Osteoblast (primary cell): ENCODE data around the gene DNAI4. TPM values are rescaled to one million over a fixed set of nuclear protein-coding genes. Genes with fewer than 3 reads are reported as not detected.
"Not testable (repeated sequence)": the region's sequence is repeated elsewhere in the genome, so short reads cannot be mapped to it uniquely, and the experiment has no call there.

ENCODE experiments used
- DNase-seq: peaks from one replicate; pipeline ENCODE4 v3.0.0; 2011; ENCODE audit warnings: low spot score, mixed read lengths; ENCODE audit not compliant: insufficient read length; ENCODE audit errors: missing footprints
- H2AFZ ChIP-seq: 2 replicates; pipeline ENCODE4 v1.6.0; 2011; ENCODE audit warnings: mild to moderate bottlenecking, low read length
- H3K27ac ChIP-seq: 2 replicates; pipeline ENCODE4 v1.5.1; 2011; ENCODE audit warnings: mild to moderate bottlenecking, low read depth, low read length, moderate library complexity
- H3K27me3 ChIP-seq: 2 replicates; pipeline ENCODE4 v1.6.0; 2012; ENCODE audit warnings: mild to moderate bottlenecking, control low read depth, inconsistent platforms, low read length, moderate library complexity; ENCODE audit not compliant: insufficient read depth
- H3K36me3 ChIP-seq: 2 replicates; pipeline ENCODE4 v1.5.1; 2011; ENCODE audit warnings: mild to moderate bottlenecking, low read length, control low read depth, moderate library complexity; ENCODE audit not compliant: insufficient read depth
- H3K4me1 ChIP-seq: 2 replicates; pipeline ENCODE4 v1.5.1; 2011; ENCODE audit warnings: mild to moderate bottlenecking, low read length, control low read depth, moderate library complexity; ENCODE audit not compliant: insufficient read depth
- H3K4me2 ChIP-seq: 2 replicates; pipeline ENCODE4 v1.6.0; 2011; ENCODE audit warnings: mild to moderate bottlenecking, low read length; ENCODE audit not compliant: insufficient read depth
- H3K4me3 ChIP-seq: fragments of 200-600 bp; sonication (generic); 3 replicates; pipeline ENCODE4 v1.5.1; 2012; ENCODE audit warnings: mild to moderate bottlenecking, low read length, inconsistent platforms; ENCODE audit not compliant: insufficient read depth
- H3K79me2 ChIP-seq: 2 replicates; pipeline ENCODE4 v1.6.0; 2012; ENCODE audit warnings: mild to moderate bottlenecking, low read length, control low read depth, inconsistent platforms; ENCODE audit not compliant: insufficient read depth
- H3K9me3 ChIP-seq: 2 replicates; pipeline ENCODE4 v1.5.1; 2011; ENCODE audit warnings: low read depth, low read length, control low read depth
- H4K20me1 ChIP-seq: 2 replicates; pipeline ENCODE4 v1.6.0; 2012; ENCODE audit warnings: mild to moderate bottlenecking, low read length, control low read depth; ENCODE audit not compliant: insufficient read depth
- total RNA-seq: library from RNA; depleted of rRNA; stranded (reverse); fragments of >200 nt; gene quantifications from 2 replicates; pipeline ENCODE4 v1.2.3, GENCODE V29; 2012
- TF ChIP-seq, protein P1 (sequence below): IDR thresholded peaks from 2 replicates; pipeline ENCODE4 v1.5.1; 2011; ENCODE audit warnings: mild to moderate bottlenecking, low read depth, low read length, moderate library complexity; ENCODE audit errors: extremely low read depth

DNAI4 gene
- total RNA-seq, 1 donor = 12.7 TPM

DNA sequence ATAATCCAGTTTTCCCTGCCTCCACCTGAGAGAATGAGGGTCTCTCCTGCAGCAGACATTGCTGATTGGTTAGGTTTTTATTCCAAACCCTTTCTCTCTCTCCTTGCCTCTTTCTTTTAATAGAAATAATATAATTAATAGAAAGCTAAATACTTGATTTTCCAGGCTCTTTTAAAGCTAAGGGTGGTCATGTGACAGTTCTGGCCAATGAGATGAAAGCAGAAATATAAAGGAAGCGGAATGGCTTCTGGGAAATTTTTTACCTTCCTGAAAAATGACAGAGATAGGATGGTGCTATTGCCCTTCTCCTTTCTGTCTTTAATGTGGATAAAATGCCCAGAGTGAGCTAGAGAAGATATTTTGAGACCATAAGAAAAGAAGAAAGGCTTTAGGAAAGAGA, 35.6 kb downstream of the DNAI4 start:
- no peaks in the 10 kb centered on the region for H3K9me3 ChIP-seq
- H3K36me3 ChIP-seq = no peaks in the 10 kb centered on the region

DNA sequence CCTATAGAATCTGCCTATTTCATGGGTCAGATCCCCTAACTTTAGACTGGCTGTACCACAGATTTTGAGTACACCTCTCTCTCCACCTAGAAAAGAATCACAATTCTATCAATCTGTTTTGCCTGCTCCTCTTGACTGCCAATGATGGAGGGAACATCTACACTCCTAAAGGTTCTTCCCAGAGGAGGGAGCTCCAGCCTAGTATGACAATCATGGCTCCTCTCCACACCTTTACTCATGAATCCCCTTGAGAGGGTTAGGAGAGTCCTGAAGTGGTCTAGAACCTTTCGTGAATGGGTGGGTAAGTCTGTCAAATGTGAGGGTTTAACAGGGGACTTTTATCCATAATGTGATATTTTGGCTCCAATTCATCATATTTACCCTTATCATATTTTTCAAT, 48.0 kb downstream of the DNAI4 start:
- Histone ChIP-seq H2AFZ (no peak overlapping the region), H3K27ac (no peak overlapping the region), H3K27me3 (no peaks in the 10 kb centered on the region), H3K36me3 (no peaks in the 10 kb centered on the region), H3K4me3 (no peak overlapping the region), H3K79me2 (no peaks in the 10 kb centered on the region), H4K20me1 (no peaks in the 10 kb centered on the region), H3K4me2 (no peak overlapping the region), H3K4me1 (no peaks in the 10 kb centered on the region), H3K9me3 (no peaks in the 10 kb centered on the region)
- no peak for DNase-seq
- TF ChIP-seq, protein P1, sequence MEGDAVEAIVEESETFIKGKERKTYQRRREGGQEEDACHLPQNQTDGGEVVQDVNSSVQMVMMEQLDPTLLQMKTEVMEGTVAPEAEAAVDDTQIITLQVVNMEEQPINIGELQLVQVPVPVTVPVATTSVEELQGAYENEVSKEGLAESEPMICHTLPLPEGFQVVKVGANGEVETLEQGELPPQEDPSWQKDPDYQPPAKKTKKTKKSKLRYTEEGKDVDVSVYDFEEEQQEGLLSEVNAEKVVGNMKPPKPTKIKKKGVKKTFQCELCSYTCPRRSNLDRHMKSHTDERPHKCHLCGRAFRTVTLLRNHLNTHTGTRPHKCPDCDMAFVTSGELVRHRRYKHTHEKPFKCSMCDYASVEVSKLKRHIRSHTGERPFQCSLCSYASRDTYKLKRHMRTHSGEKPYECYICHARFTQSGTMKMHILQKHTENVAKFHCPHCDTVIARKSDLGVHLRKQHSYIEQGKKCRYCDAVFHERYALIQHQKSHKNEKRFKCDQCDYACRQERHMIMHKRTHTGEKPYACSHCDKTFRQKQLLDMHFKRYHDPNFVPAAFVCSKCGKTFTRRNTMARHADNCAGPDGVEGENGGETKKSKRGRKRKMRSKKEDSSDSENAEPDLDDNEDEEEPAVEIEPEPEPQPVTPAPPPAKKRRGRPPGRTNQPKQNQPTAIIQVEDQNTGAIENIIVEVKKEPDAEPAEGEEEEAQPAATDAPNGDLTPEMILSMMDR = no peak

More for the DNA sequence above, 35.6 kb downstream of the DNAI4 start:
- Histone ChIP-seq H3K27ac (no peak overlapping the region), H4K20me1 (no peaks in the 10 kb centered on the region), H3K4me3 (no peak overlapping the region), H3K4me2 (no peak overlapping the region), H3K27me3 (no peaks in the 10 kb centered on the region), H2AFZ (no peak overlapping the region), H3K4me1 (no peaks in the 10 kb centered on the region), H3K79me2 (no peaks in the 10 kb centered on the region)
- no peak for DNase-seq
- TF ChIP-seq, protein P1 = no peak

DNA sequence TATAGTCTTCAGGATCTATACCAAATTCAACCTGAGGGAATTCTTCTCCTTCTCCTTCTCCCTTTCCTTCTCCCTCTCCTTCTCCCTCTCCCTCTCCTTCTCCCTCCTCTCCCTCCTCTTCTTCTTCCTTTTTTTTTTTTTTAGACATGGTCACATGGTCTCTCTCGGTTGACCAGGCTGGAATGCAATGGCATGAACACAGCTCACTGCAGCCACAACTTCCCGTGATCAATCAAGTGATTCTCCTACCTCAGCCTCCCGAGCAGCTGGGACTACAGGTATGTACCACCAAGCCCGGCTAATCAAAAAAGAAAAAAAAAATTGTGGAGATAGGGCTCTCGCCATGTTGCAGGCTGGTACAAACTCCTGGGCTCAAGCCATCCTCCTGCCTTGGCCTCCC, 51.5 kb downstream of the DNAI4 start:
- H3K4me2 ChIP-seq = no peak overlapping the region
- H3K27me3 ChIP-seq = no peaks in the 10 kb centered on the region
- TF ChIP-seq, protein P1 = no peak
- H3K4me3 ChIP-seq = no peak overlapping the region
- no peaks in the 10 kb centered on the region for H3K4me1 ChIP-seq
- H3K9me3 ChIP-seq = no peaks in the 10 kb centered on the region
- H3K79me2 ChIP-seq = no peaks in the 10 kb centered on the region
- no peak for DNase-seq
- no peak overlapping the region for H2AFZ ChIP-seq
- H3K27ac ChIP-seq = no peak overlapping the region
- H3K36me3 ChIP-seq = no peaks in the 10 kb centered on the region
- no peaks in the 10 kb centered on the region for H4K20me1 ChIP-seq

GRCh38 chr1:66872024-66872423, 52.6 kb downstream of the DNAI4 start:
- not testable (repeated sequence) for H2AFZ ChIP-seq, H3K79me2 ChIP-seq, H3K4me3 ChIP-seq, H3K27me3 ChIP-seq, H4K20me1 ChIP-seq, H3K27ac ChIP-seq, DNase-seq, H3K36me3 ChIP-seq, H3K4me2 ChIP-seq, H3K9me3 ChIP-seq, H3K4me1 ChIP-seq

GRCh38 chr1:66867501-66867900, 57.2 kb downstream of the DNAI4 start:
- Histone ChIP-seq H3K79me2 (no peaks in the 10 kb centered on the region), H3K27me3 (no peaks in the 10 kb centered on the region), H3K4me1 (no peaks in the 10 kb centered on the region), H3K4me3 (no peak overlapping the region), H4K20me1 (no peaks in the 10 kb centered on the region), H3K36me3 (no peaks in the 10 kb centered on the region), H3K27ac (no peak overlapping the region), H2AFZ (no peak overlapping the region), H3K4me2 (no peak overlapping the region), H3K9me3 (no peaks in the 10 kb centered on the region)
- DNase-seq = no peak
- TF ChIP-seq, protein P1 = no peak
